Measurements from ENCODE around the gene TRDN.
"Not testable (repeated sequence)": the region's sequence is repeated elsewhere in the genome, so short reads cannot be mapped to it uniquely, and the experiment has no call there.

Gene TRDN

GRCh38 chr6:123562677-123563076, 74.1 kb downstream of the TRDN start:
- DNase-seq (ENCODE audit: low read depth): no peak

DNA sequence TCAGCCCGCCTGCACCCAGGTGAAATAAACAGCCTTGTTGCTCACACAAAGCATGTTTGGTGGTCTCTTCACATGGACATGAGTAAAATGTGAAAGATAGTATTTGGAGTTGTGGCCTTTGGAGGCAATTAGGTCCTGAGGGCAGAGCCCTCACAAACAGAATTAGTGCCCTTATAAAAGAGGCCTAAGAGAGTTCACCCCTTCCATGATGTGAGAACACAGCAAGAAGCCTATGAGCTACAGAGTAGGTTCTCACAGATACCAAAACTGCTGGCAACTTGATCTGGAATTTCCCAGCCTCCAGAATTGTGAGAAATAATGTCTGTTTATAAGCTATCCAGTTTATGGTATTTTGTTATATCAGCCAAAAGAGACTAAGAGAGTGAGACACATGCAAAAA, 74.5 kb downstream of the TRDN start:
- DNase-seq (ENCODE audit: low read depth): no peak

DNA sequence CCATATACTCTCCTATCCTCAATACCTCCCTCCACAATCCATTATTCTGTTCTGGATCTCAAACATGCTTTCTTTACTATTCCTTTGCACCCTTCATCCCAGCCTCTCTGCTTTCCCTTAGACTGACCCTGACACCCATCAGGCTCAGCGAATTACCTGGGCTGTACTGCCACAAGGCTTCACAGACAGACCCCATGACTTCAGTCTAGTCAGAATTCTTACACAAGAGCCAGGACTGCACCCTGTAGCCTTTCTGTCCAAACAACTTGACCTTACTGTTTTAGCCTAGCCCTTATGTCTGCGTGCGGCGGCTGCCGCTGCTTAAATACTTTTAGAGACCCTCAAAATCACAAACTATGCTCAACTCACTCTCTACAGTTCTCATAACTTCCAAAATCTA, 76.9 kb downstream of the TRDN start:
- not testable (repeated sequence) for DNase-seq (ENCODE audit: low read depth)

GRCh38 chr6:123557474-123557873, 79.3 kb downstream of the TRDN start:
- DNase-seq (ENCODE audit: low read depth): not testable (repeated sequence)

DNA sequence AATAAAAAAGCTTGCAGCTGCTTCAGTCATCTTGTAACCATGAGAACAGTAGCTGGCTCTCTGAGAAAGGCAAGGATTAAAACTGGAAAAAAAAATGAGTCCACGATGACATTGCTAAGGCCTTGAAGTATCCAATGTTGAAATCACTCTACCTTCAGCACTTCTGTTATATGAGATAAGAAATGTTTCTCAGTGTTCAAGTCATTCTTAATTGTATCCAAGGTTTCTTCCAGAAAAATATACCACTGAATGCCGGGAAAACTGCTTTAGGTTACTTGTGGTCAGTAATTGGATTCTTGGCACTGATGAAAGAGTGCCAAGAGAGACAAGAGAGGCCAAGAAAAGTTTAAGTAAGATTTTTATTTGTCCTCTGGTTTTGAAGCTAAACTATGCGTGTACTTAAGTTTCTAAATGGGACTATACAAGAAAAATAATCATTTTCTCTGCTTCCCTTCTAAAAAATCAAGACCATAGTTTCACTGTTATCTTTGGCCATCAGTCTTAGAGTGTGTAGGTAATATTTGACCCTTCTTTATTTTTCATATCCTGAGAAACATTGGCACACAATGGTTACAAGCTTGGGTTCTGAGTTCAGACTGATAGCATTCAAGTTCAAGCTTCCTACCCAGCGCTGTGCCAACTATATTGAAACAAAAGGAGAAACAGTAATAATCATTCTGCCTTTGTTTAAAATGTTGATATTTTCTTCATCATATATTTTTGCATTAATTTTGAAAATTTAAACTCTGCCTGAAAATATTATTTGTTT, 84.6 kb downstream of the TRDN start:
- DNase-seq (ENCODE audit: low read depth): no peak

- DNase-seq (ENCODE audit: low read depth): no peak
Observed at GRCh38 chr6:123550052-123550617, 86.6 kb downstream of the TRDN start.

GRCh38 chr6:123549476-123549875, 87.3 kb downstream of the TRDN start:
- DNase-seq (ENCODE audit: low read depth): no peak

DNA sequence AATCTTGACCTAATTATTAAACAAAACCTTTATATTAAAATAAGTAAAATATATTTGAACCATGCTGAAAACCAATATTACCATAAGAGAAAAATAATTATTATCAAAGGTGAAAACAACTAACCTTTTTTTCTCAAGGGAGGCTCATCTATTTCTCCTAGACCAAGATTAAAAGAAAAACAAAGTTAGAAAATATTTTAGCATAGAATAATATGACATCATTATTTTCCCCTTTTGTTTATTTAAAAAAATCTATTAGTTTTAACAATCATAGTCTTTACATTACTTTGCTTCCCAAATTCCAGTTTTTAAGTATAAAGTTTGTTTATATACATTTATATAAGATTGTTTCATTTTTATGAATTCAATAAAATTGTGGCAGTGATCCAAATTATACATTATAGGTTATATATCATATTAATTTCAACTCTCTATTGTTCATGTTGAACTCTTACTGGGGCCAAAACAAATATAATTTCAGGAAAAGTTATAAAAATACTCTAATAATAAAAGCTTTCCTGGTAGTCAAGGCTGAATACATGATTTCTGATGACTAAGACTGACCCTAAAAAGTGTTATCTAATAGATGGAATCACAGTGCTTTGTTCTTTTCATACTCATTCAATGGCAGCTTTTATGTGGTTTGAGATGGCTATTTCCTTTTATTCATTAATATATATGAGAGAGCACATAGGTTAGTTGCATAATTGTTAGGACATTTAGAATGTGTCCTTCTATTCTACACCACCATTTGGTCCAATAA, 89.4 kb downstream of the TRDN start:
- DNase-seq (ENCODE audit: low read depth): no peak

- no peak for DNase-seq (ENCODE audit: low read depth)
Observed at GRCh38 chr6:123546537-123546936, 90.2 kb downstream of the TRDN start.

- DNase-seq (ENCODE audit: low read depth): no peak
Observed at GRCh38 chr6:123541462-123541861, 95.3 kb downstream of the TRDN start.

DNA sequence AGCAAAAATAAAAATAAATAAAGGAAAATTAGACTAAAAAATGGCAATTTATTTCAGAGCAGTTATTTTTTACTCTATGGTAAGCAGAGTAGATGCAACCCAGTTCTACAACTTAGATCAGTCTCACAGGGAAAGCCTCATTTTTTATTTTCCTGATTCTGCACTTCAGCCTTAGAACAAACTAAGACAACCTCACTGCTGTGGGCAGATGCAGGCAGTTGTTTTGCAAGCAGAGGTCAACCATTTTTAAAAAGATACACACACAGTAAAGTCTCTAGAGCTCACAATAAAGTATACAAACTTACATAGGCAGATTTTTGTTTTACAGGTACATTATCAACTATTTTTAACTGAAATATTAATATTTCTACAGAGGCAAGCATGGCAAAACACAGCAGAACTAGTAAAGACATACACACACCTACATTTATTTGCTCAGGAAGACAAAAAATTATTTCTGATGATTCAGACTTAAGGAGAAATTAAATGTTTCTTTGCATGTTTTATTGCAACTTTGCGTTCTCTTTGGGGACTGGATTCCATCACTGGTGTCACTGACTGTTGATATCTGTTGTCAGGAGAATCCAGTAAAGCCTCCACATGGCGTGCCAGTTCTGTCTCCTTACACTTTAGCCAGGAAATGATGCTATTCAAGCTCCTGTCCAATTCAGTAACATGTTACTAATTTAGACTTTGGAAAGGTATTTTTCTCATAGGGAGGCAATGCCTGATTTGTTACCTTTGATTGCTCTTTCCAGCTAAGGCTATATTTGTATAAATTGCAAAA, 102.7 kb downstream of the TRDN start:
- DNase-seq (ENCODE audit: low read depth): no peak

- DNase-seq (ENCODE audit: low read depth): no peak
Observed at GRCh38 chr6:123529843-123530242, 106.9 kb downstream of the TRDN start.

DNA sequence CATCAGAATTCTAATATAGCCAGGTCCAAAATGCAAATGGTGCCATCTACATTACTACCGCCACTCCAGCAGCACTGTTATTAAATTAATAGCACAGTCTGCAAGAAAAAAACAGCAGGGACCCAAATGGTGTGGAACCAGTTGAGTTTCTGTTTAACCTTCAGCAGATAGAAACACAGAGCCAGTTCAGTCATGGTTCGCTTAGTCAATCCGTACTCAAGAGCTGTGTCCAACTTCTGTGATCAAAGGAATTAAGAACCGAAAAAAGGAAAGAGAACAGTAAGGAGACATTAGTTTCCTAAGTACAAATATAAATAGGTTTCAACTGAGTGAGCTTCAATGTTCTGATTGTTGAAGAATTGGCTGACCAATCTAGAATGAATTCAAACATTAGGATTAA, 107.7 kb downstream of the TRDN start:
- no peak for DNase-seq (ENCODE audit: low read depth)

DNA sequence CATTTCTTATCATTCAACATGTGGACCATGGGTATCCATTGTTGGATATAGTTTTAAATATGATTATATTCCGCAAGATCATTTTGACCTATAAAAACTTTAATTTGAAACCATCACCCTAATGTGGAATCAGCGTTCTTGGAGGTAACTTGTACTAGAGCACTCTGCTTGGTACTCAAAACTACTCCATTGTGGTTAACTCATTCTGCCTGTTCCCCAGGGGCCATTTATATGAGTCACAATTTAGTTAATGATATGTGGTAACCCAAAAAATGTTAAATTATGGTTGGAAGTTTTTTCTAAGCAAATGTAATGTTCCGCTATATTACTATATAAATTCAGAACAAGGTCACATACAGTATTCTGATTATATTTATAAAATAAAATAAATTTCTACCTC, 109.3 kb downstream of the TRDN start:
- DNase-seq (ENCODE audit: low read depth): no peak

DNA sequence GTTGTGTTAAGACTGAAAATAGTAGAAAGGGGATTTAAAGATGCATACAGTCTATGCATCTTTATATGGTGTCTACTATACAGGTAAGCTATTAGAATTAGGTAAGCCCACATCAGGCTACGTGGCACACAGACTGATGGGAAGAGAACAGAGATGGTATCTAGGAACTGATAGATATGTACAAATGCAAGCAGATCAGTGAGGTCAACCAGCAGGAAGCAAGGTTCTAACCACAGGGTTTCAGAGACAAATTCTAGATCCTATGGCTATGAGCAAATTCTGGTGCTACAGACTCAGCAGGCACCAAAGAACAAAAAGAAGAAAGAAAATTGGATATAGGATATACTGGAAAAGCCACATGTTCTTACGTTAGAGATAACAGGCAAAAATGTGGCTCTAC, 110.6 kb downstream of the TRDN start:
- DNase-seq (ENCODE audit: low read depth): no peak

DNA sequence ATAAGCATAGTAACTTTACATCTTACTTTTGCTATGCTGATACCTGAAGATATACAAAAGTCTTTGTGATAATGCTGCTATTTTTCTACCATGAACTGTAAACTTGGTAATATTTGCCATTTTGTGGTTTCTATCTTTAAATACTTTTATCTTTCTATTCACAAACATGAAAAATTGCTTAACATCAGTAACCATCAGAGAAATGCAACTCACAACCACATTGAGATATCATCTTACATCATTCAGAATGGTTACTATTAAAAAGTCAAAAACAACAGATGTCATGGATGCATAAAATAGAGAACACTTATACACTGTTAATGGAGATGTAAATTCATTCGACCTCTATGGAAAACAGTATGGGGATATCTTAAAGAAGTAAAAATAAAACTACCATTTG, 112.0 kb downstream of the TRDN start:
- DNase-seq (ENCODE audit: low read depth): no peak

GRCh38 chr6:123520217-123520616, 116.5 kb downstream of the TRDN start:
- no peak for DNase-seq (ENCODE audit: low read depth)

- DNase-seq (ENCODE audit: low read depth): no peak
Observed at GRCh38 chr6:123519189-123519505, 117.6 kb downstream of the TRDN start.

DNA sequence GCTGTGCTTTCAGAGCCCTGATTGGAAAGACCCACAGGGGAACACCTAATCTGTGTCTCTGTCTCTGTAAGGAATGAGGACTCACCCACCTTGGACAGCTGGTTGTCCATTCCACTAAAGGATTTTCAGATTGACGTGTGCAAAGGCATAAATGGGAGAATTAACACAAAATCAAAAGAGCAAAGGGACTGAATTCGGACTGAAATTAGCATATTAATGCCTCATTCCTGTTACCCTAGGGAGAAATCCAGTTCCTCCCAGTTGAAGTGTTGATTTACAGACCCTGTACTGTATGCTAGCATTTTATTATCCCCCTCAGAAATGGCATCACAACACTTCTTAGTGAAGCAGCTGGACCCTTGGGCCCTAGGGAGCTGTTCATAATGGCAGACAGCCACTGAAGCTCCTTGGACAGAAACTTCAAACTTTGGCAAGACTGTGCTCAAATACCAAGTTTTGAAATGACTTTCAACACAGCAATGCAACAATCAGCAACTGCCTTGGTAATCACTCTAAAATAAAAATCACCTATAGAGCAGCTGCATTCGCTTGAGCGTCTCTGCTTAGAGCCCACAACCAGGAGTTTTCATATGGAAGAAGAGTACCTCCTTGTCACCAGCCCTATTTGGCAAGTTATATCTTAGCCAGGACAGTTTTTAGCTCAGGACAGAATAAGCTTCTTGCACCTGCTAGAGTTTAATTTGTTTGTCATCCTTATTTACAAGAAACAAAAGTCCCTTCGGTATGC, 118.1 kb downstream of the TRDN start:
- no peak for DNase-seq (ENCODE audit: low read depth)

- no peak for DNase-seq (ENCODE audit: low read depth)
Observed at GRCh38 chr6:123515715-123516114, 121.0 kb downstream of the TRDN start.

GRCh38 chr6:123509112-123509511, 127.6 kb downstream of the TRDN start:
- no peak for DNase-seq (ENCODE audit: low read depth)

DNA sequence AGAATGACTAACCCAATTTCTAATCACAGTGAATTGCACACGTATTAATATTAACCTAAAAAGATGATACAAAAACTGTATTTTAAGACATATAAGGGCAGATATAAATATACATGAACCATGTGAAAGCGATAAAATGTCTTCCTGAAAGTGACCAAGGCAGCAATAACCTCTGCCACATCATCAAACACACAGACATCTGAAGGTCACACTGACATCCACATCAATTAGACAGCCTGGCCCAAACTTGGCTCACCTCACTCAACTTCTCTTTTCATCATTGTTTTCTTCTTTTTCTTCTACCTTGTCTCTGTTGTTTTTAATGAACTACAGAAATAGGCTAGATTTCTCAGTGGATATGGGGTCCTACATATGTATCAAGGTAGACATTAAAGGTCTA, 128.5 kb downstream of the TRDN start:
- DNase-seq (ENCODE audit: low read depth): no peak

All from stimulated activated CD8-positive, alpha-beta memory T cell treated with anti-CD3 and anti-CD28 coated beads, Interleukin-15, amount 100 ng/mL, for 24 hours (primary cell).